MCF 10A (cell line): Measurements from ENCODE around the gene IFT20. TPM values are rescaled to one million over a fixed set of nuclear protein-coding genes. Genes with fewer than 3 reads are reported as not detected.

ENCODE experiments used
- BruUV-seq: library from RNA; stranded (reverse); fragments of 400-500 nt; replicated peaks from 2 replicates; lab custom pipeline; 2021; lab: Mats Ljungman, UMichigan
- CTCF ChIA-PET: fragments of 300-600 bp; sonication (Branson Sonifier 250); formaldehyde crosslinking; extraction: SDS; loops from one replicate; lab custom pipeline; 2021; ENCODE audit warnings: antibody characterized with exemption, inconsistent platforms; lab: Yijun Ruan, JAX
- POLR2A ChIA-PET: fragments of 300-600, 350-650 bp; sonication (Branson Sonifier 250); formaldehyde crosslinking; extraction: SDS; loops from one replicate; lab custom pipeline; 2020; ENCODE audit warnings: antibody characterized with exemption, inconsistent platforms; lab: Yijun Ruan, JAX
- DNase-seq: peaks from one replicate; pipeline ENCODE4 v3.0.0-alpha.2; 2018; ENCODE audit not compliant: unreplicated experiment
- H3K27ac Mint-ChIP-seq: one replicate; pipeline ENCODE4 v1.8.0; 2022; ENCODE audit warnings: mild to moderate bottlenecking, low read depth, mixed read lengths; ENCODE audit not compliant: unreplicated experiment
- H3K27me3 Mint-ChIP-seq: one replicate; pipeline ENCODE4 v1.8.0; 2022; ENCODE audit warnings: mixed read lengths; ENCODE audit not compliant: insufficient read depth, unreplicated experiment
- H3K36me3 Mint-ChIP-seq: one replicate; pipeline ENCODE4 v1.8.0; 2022; ENCODE audit warnings: mild to moderate bottlenecking, moderate library complexity, mixed read lengths; ENCODE audit not compliant: insufficient read depth, unreplicated experiment
- H3K4me1 Mint-ChIP-seq: one replicate; pipeline ENCODE4 v1.8.0; 2022; ENCODE audit warnings: mixed read lengths; ENCODE audit not compliant: insufficient read depth, unreplicated experiment
- H3K4me3 Mint-ChIP-seq: one replicate; pipeline ENCODE4 v1.8.0; 2022; ENCODE audit warnings: mild to moderate bottlenecking, moderate library complexity, mixed read lengths; ENCODE audit not compliant: unreplicated experiment
- H3K9me3 Mint-ChIP-seq: one replicate; pipeline ENCODE4 v1.8.0; 2022; ENCODE audit warnings: mixed read lengths; ENCODE audit not compliant: unreplicated experiment
- intact Hi-C: fragments of 100-400 bp; cut with micrococcal nuclease; formaldehyde crosslinking; loops from 2 replicates; pipeline ENCODE4 v1.14.1; 2022
- total RNA-seq: library from RNA; stranded (reverse); gene quantifications from 2 replicates; pipeline ENCODE4 v1.2.3, GENCODE V29; 2022
- TF ChIP-seq, protein P1 (sequence below): fragments of 200-600 bp; IDR thresholded peaks from one replicate; pipeline ENCODE4 v1.8.0; 2022; ENCODE audit warnings: antibody characterized with exemption, mild to moderate bottlenecking; ENCODE audit not compliant: unreplicated experiment

Gene IFT20
- total RNA-seq, 1 experiment from 2014 or later: 29.3 TPM

DNA sequence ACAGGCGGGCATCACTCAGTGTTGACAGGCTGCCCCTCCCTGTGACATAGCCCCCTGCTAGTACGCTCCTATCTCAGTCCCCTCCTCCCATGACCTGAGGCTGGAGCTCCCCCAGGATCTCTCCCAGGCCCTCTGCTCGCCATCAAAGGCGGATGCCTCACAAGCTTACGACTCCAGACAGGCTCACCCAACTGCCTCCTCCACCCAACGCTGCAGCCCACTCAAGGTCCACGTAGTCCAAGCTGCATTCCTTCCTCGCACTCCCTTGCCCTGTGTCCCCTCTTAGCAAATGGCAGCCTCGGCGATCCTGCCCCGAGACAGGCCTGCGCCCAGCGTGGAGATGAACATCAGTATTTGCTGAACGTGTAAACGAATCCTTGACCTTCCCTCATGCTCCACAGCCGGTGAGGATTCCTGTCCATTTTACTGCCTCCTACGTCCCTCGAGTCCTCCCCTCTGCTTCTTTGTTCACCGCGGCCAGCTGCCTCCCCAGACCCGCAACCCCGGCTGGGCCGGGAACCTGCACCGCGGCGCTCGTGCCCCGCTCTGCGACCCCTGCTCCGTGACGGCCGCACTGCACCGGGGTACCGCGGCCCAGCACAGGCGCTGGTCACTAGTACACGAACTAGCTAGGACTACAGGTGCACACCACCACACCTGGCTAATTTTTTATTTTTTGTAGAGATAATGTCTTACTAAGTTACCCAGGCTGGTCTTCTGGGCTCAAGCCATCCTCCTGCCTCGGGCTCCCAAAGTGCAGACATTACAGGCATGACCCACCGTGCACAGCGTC lies 17.1 kb downstream of the IFT20 start:
- H3K27ac Mint-ChIP-seq: peak overlapping the region; percentile 82
- TF ChIP-seq, protein P1, sequence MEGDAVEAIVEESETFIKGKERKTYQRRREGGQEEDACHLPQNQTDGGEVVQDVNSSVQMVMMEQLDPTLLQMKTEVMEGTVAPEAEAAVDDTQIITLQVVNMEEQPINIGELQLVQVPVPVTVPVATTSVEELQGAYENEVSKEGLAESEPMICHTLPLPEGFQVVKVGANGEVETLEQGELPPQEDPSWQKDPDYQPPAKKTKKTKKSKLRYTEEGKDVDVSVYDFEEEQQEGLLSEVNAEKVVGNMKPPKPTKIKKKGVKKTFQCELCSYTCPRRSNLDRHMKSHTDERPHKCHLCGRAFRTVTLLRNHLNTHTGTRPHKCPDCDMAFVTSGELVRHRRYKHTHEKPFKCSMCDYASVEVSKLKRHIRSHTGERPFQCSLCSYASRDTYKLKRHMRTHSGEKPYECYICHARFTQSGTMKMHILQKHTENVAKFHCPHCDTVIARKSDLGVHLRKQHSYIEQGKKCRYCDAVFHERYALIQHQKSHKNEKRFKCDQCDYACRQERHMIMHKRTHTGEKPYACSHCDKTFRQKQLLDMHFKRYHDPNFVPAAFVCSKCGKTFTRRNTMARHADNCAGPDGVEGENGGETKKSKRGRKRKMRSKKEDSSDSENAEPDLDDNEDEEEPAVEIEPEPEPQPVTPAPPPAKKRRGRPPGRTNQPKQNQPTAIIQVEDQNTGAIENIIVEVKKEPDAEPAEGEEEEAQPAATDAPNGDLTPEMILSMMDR: no peak
- no peaks in the 10 kb centered on the region for H3K36me3 Mint-ChIP-seq
- POLR2A ChIA-PET: interaction anchor here (1.0 to 4.7 kb wide), 11 partner anchors 9 to 281 kb away, joined by 3 to 50 read pairs (median 4); partner anchors contain the start of genes IFT20, POLDIP2 and TNFAIP1
- no TSS peak for BruUV-seq
- H3K4me1 Mint-ChIP-seq: peaks cover 38% of the 10 kb centered on the region
- intact Hi-C loops: loop anchor here (5.0 kb wide), 1 partner anchor 66 kb away; no protein-coding TSS in a partner anchor
- H3K9me3 Mint-ChIP-seq: no peaks in the 10 kb centered on the region
- H3K4me3 Mint-ChIP-seq: peak overlapping the region; percentile 99
- CTCF ChIA-PET: interaction anchor here (0.8 to 6.1 kb wide), 7 partner anchors 10 to 278 kb away, joined by 3 to 85 read pairs (median 4); no protein-coding TSS in a partner anchor
- no peak for DNase-seq
- no peaks in the 10 kb centered on the region for H3K27me3 Mint-ChIP-seq

DNA sequence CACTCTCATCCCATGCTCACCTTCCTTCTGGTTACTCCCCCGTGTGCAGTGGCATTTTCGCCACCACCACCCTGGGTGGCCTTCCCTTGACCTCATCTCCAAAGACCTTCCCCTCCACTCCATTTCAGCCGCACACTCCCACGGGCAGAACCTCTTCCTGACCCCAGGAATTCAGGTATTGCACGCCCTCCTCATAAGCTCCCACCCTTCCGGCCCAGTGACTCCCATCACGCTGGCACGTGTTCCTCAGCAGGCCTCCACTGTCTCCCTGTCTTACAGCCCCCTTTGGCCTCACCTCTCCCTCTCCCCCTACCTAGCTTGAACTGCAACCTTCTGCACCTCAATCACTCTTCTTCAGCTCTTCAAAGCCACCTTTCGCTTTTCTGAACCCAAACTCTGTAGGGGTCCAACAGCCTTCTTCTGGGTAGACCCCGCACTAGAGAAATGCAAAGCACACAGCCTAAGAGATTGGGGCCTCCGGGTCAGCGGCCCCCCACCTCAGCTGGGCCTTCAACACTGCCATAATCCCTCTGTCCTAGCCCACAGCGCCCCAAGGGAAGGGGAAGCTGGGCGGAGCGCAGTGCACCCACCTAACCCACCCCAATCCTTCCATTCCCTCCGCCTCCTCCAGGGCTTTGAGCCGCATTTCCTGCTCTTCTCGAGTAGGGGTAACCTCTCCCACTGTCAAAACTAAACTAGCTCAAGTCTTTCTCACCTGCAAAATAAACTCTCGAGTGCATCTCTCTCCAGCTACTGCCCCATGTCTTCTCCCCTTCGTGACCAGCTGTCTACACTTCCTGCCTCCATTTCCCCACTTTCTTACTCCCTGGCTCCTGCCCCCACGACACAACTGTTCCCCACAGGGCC lies 17.9 kb downstream of the IFT20 start:
- Mint-ChIP-seq H3K4me3 (peak overlapping the region; percentile 99), H3K36me3 (no peaks in the 10 kb centered on the region), H3K27me3 (no peaks in the 10 kb centered on the region), H3K27ac (peak overlapping the region; percentile 82), H3K9me3 (no peaks in the 10 kb centered on the region), H3K4me1 (peaks cover 31% of the 10 kb centered on the region)
- intact Hi-C loops: loop anchor here (5.0 kb wide), 1 partner anchor 65 kb away; no protein-coding TSS in a partner anchor
- BruUV-seq: no TSS peak
- POLR2A ChIA-PET: interaction anchor here (4.7 kb wide), 1 partner anchor 18 kb away, joined by 50 read pairs; the partner anchor contains the start of genes IFT20 and TNFAIP1
- CTCF ChIA-PET: interaction anchor here (0.7 to 6.1 kb wide), 5 partner anchors 39 to 268 kb away, joined by 3 to 85 read pairs (median 4); no protein-coding TSS in a partner anchor
- no peak for DNase-seq
- TF ChIP-seq, protein P1: no peak

DNA sequence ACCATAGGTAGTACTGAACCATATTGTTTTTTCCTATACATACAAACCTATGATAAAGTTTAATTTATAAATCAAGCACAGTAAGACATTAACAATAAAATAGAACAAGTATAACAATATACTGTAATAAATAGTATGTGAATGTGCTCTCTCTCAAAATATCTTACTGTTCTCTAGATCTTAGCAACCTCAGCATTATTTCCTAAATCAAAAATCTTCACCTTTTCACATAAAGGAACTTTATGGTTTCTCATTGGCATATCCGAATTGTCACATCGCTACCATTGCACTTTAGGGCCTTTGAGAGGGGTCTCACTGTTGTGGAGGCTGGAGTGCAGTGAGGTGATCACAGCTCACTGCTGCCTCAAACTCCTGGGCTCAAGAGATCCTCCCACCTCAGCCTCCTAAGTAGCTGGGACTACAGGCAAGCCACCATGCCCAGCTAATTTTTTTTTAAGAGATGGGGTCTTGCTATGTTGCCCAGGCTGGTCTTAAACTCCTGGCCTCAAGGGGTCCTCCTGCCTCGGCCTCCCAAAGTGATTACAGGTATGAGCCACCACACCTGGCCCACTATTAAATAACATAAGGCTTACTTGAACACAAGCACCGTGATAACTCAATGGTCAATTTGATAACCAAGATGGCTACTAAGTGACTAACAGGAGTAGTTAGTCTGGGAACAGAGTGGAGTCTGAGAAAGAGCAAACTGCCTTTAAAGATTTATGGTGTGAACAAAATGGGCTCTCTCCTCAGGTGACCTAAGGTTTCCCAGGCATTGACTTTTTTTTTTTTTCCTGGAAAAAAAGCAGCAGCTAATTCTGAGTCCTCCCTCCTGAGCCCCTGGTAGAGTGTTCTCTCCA lies 19.2 kb downstream of the IFT20 start:
- no peak for DNase-seq
- H3K9me3 Mint-ChIP-seq: no peaks in the 10 kb centered on the region
- ChIA-PET CTCF (interaction anchor here (1.2 to 1.5 kb wide), 3 partner anchors 25 to 100 kb away, joined by 3 to 4 read pairs (median 4); no protein-coding TSS in a partner anchor), POLR2A (interaction anchor here (1.2 kb wide), 1 partner anchor 10 kb away, joined by 4 read pairs; no protein-coding TSS in a partner anchor)
- no peak overlapping the region for H3K27ac Mint-ChIP-seq
- H3K4me3 Mint-ChIP-seq: no peak overlapping the region
- intact Hi-C loops: loop anchor here (5.0 kb wide), 1 partner anchor 64 kb away; no protein-coding TSS in a partner anchor
- TF ChIP-seq, protein P1: no peak
- BruUV-seq: no TSS peak
- H3K4me1 Mint-ChIP-seq: peaks cover 24% of the 10 kb centered on the region
- no peaks in the 10 kb centered on the region for H3K27me3 Mint-ChIP-seq
- no peaks in the 10 kb centered on the region for H3K36me3 Mint-ChIP-seq
